K562 (cell line): Measurements from ENCODE around the gene GLT1D1. TPM values are rescaled to one million over a fixed set of nuclear protein-coding genes. Genes with fewer than 3 reads are reported as not detected.

Experiments
- C11orf30 ChIP-seq: fragments of 450-650 bp; IDR thresholded peaks from 2 replicates; pipeline ENCODE4 v1.6.1; 2016; ENCODE audit warnings: low read depth, mild to moderate bottlenecking
- NR4A1 ChIP-seq, 2 experiments: fragments of 250-450 bp in 1 of 2; fragments of 450-650 bp in 1 of 2; sonication (Bioruptor Pico) in 1 of 2; IDR thresholded peaks; 2 replicates each; pipeline versions ENCODE4 v1.4.0 to v1.6.1; 2016 to 2020; ENCODE audit warnings: mild to moderate bottlenecking in 2 of 2, missing compliant biosample characterization in 1 of 2, missing genetic modification characterization in 1 of 2, moderate library complexity in 1 of 2
- PCBP2 ChIP-seq: fragments of 200-400 bp; formaldehyde crosslinking; IDR thresholded peaks from 2 replicates; pipeline ENCODE4 v1.6.1; 2018; ENCODE audit warnings: low read length, low read depth, mild to moderate bottlenecking, moderate library complexity; ENCODE audit not compliant: poor library complexity, severe bottlenecking
- ZC3H8 ChIP-seq: fragments of 450-650 bp; IDR thresholded peaks from 2 replicates; pipeline ENCODE4 v1.6.1; 2017
- polyA plus RNA-seq, 8 experiments: library from polyadenylated mRNA; depleted of rRNA in 4 of 8; stranded (reverse) in 5 of 8; unstranded in 3 of 8; fragments of >200 nt; fragmentation: Nextera tagmentation in 2 of 8; fragmentation: Illumina TruSeq in 1 of 8; extraction: Ambion mirVana in 2 of 8; extraction: Trizol in 1 of 8; gene quantifications; 2 replicates each; pipeline versions ENCODE4 v1.2.1 to v1.2.3, GENCODE V29; 2011 to 2014; ENCODE audit warnings: inconsistent platforms in 1 of 8, missing spikeins in 1 of 8
- total RNA-seq, 7 experiments: library from RNA; depleted of rRNA in 6 of 7; stranded (reverse); fragments of >200 nt in 6 of 7; fragmentation: Illumina TruSeq in 2 of 7; extraction: Trizol in 2 of 7; gene quantifications; 2 replicates each; pipeline versions ENCODE4 v1.2.1 to v1.2.3, GENCODE V29; 2011 to 2021; ENCODE audit warnings: low replicate concordance in 1 of 7
- TF ChIP-seq, protein P1 (sequence below): fragments of 200-800 bp; sonication (Bioruptor generic); IDR thresholded peaks from 2 replicates; pipeline ENCODE4 v1.6.1; 2016; ENCODE audit warnings: missing genetic modification characterization, missing compliant biosample characterization

Gene GLT1D1
- total and polyA plus RNA-seq, 9 of the 15 experiments (the other 6 are each of a cell fraction or from before 2014, with no cell fraction given) = 0.04 TPM; not detected in 8

DNA sequence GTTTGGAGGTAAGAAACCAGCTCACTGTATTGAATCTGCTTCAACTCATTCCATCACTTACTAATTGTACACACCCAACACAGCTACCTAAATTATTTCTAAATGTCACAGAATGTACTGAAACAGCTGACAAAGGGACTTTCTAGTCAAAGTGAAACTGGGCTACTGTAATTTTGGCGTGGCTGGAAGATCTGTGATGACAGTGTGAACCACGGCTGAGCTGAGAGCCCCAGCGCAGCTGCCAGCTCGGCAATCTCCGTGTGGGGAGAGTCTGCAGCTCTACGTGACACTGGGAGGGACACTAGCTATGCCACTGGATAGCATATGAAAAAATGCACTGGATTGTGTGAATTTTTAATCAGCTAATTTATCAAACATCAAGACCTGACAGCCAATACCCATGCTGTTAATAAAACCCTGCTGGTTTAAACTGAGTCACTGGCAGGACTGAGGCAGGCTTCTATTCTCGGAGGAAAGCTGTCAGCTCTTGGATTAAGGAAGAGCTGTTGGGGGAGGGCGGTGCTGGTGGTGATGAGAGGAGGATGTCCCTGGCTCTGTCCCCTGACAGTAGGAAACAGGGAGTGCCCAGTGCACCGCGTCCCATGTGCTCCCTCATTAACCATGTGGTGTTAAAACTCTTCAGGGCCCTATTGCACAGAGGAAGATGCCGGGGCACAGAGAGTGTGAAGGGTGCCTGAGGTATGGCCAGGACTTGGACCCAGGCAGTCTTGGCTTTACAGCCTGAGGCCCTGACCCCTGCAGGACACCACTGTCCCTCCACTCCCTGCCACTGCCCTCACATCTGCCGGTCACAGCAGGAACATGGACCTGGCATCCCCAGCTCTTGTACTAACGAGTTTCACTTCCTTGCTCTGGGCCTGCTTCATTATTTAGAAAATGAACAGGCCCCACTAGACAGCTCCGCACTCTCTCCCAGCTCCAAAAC lies 42.8 kb upstream of the GLT1D1 start (continued):
- no peak for TF ChIP-seq PCBP2
- no peak for TF ChIP-seq NR4A1 (CRISPR knock-in tag; IDR thresholded peaks at IDR 0.05)
- no peak for TF ChIP-seq NR4A1 (tag; IDR thresholded peaks at IDR 0.05)
- no peak for TF ChIP-seq C11orf30
- no peak for TF ChIP-seq ZC3H8
- TF ChIP-seq, protein P1, sequence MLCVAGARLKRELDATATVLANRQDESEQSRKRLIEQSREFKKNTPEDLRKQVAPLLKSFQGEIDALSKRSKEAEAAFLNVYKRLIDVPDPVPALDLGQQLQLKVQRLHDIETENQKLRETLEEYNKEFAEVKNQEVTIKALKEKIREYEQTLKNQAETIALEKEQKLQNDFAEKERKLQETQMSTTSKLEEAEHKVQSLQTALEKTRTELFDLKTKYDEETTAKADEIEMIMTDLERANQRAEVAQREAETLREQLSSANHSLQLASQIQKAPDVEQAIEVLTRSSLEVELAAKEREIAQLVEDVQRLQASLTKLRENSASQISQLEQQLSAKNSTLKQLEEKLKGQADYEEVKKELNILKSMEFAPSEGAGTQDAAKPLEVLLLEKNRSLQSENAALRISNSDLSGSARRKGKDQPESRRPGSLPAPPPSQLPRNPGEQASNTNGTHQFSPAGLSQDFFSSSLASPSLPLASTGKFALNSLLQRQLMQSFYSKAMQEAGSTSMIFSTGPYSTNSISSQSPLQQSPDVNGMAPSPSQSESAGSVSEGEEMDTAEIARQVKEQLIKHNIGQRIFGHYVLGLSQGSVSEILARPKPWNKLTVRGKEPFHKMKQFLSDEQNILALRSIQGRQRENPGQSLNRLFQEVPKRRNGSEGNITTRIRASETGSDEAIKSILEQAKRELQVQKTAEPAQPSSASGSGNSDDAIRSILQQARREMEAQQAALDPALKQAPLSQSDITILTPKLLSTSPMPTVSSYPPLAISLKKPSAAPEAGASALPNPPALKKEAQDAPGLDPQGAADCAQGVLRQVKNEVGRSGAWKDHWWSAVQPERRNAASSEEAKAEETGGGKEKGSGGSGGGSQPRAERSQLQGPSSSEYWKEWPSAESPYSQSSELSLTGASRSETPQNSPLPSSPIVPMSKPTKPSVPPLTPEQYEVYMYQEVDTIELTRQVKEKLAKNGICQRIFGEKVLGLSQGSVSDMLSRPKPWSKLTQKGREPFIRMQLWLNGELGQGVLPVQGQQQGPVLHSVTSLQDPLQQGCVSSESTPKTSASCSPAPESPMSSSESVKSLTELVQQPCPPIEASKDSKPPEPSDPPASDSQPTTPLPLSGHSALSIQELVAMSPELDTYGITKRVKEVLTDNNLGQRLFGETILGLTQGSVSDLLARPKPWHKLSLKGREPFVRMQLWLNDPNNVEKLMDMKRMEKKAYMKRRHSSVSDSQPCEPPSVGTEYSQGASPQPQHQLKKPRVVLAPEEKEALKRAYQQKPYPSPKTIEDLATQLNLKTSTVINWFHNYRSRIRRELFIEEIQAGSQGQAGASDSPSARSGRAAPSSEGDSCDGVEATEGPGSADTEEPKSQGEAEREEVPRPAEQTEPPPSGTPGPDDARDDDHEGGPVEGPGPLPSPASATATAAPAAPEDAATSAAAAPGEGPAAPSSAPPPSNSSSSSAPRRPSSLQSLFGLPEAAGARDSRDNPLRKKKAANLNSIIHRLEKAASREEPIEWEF (CRISPR knock-in tag) = no peak
